ENCODE results near the gene OSTF1.

The OSTF1 gene

GRCh38 chr9:75047506-75047905 is 40.8 kb upstream of the OSTF1 start:
- H3K4me3 ChIP-seq (ENCODE audit: low read depth, low read length) = no peak overlapping the region
- no peaks in the 10 kb centered on the region for H3K36me3 ChIP-seq (replicated peaks)
- DNase-seq = no peak
- no peak for TF ChIP-seq CTCF (IDR thresholded peaks at IDR 0.05; ENCODE audit: low read depth, low read length, missing control alignments)
- in situ Hi-C loops (cut with HindIII; ENCODE audit: low pct_ligation_motif_present, low sequenced_read_pairs) = no loop called here
- no peak overlapping the region for H3K27ac ChIP-seq
- H3K27me3 ChIP-seq (replicated peaks) = no peaks in the 10 kb centered on the region

DNA sequence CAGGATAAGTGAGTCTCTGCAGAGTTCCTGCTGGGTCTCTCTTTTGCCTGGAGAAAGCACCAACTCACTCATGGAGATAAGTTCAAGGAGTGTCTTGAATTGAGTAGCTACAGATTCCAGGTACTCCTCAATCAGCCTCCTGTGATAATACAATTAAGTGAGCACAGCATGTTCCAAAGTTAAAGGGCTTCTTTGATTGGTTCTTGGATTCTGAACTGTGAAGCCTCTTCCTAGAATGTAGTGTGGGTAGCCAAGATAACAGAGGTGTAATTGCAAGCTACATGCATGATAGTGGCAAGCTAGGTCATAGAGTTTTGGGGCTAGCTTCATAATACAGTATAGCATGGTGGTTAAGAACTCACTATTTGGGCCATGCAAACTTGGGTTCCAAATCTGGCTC is 37.0 kb upstream of the OSTF1 start:
- DNase-seq = no peak
- TF ChIP-seq CTCF (IDR thresholded peaks at IDR 0.05; ENCODE audit: low read depth, low read length, missing control alignments) = no peak
- in situ Hi-C loops (cut with HindIII; ENCODE audit: low pct_ligation_motif_present, low sequenced_read_pairs) = no loop called here
- Histone ChIP-seq H3K27ac (no peak overlapping the region), H3K27me3 (replicated peaks) (no peaks in the 10 kb centered on the region), H3K36me3 (replicated peaks) (no peaks in the 10 kb centered on the region), H3K4me3 (ENCODE audit: low read depth, low read length) (no peak overlapping the region)

GRCh38 chr9:75053869-75054268 is 34.4 kb upstream of the OSTF1 start:
- no peak overlapping the region for H3K27ac ChIP-seq
- H3K27me3 ChIP-seq (replicated peaks) = no peaks in the 10 kb centered on the region
- H3K4me3 ChIP-seq (ENCODE audit: low read depth, low read length) = no peak overlapping the region
- no peak for DNase-seq
- TF ChIP-seq CTCF (IDR thresholded peaks at IDR 0.05; ENCODE audit: low read depth, low read length, missing control alignments) = no peak
- H3K36me3 ChIP-seq (replicated peaks) = no peaks in the 10 kb centered on the region
- in situ Hi-C loops (cut with HindIII; ENCODE audit: low pct_ligation_motif_present, low sequenced_read_pairs) = no loop called here

GRCh38 chr9:75054368-75055001 is 33.8 kb upstream of the OSTF1 start:
- in situ Hi-C loops (cut with HindIII; ENCODE audit: low pct_ligation_motif_present, low sequenced_read_pairs) = no loop called here
- no peak for TF ChIP-seq CTCF (IDR thresholded peaks at IDR 0.05; ENCODE audit: low read depth, low read length, missing control alignments)
- H3K36me3 ChIP-seq (replicated peaks) = no peaks in the 10 kb centered on the region
- H3K27ac ChIP-seq = no peak overlapping the region
- H3K4me3 ChIP-seq (ENCODE audit: low read depth, low read length) = no peak overlapping the region
- H3K27me3 ChIP-seq (replicated peaks) = no peaks in the 10 kb centered on the region
- DNase-seq = no peak

GRCh38 chr9:75061169-75061568 is 27.1 kb upstream of the OSTF1 start:
- Histone ChIP-seq H3K27me3 (replicated peaks) (no peaks in the 10 kb centered on the region), H3K4me3 (ENCODE audit: low read depth, low read length) (no peak overlapping the region), H3K36me3 (replicated peaks) (no peaks in the 10 kb centered on the region), H3K27ac (no peak overlapping the region)
- DNase-seq = no peak
- TF ChIP-seq CTCF (IDR thresholded peaks at IDR 0.05; ENCODE audit: low read depth, low read length, missing control alignments) = no peak
- in situ Hi-C loops (cut with HindIII; ENCODE audit: low pct_ligation_motif_present, low sequenced_read_pairs) = no loop called here

Measured in brain microvascular endothelial cell (primary cell).